HG03196 (cell line): ENCODE data around the gene DNASE1L1.
A peak's percentile ranks its signal among the peaks of the same experiment; 100 is the strongest.

Experiments used
- ATAC-seq: cut with Tn5 transposase; IDR thresholded peaks from one replicate; pipeline ENCODE4 v1.9.1; 2021; ENCODE audit not compliant: unreplicated experiment

The DNASE1L1 gene, protein sequence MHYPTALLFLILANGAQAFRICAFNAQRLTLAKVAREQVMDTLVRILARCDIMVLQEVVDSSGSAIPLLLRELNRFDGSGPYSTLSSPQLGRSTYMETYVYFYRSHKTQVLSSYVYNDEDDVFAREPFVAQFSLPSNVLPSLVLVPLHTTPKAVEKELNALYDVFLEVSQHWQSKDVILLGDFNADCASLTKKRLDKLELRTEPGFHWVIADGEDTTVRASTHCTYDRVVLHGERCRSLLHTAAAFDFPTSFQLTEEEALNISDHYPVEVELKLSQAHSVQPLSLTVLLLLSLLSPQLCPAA

DNA sequence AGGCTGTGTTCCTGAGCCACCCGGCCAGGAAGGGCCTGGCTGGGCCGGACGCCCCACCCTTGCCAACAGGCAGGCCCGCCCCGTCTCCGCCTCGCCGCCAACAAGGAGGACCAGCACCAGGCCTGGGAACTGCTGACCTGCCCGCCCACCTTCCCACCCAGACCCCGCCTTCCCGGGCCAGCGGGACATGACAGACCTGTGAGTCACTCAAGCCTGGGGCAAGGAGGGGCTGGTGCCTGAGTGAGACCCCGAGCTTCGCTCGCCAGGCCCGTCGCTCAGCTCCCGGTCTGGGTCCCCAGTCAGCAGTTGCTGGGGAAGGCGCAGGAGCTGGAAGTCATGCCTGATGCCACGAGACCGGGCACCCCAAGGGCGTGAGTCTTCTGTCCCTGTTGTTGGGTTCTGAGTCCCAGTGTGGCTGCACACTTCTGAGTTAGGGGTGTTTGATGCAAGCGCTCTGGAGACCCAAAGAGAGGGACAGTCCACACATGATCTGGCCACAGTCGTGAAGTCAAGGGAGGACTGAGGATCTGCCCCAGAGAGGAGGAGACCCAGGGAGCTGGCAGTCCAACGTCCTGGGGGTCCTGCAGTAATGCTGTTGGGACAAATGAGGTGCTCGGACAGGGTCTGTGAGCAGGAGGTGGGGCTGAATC, at the start of gene DNASE1L1:
DNASE1L1 (minus strand) TSS at position 33 of the 650 bp plus-strand sequence. CDS start 3,686 bp downstream, outside the sequence.
- ATAC-seq, result peak; percentile 44

DNA sequence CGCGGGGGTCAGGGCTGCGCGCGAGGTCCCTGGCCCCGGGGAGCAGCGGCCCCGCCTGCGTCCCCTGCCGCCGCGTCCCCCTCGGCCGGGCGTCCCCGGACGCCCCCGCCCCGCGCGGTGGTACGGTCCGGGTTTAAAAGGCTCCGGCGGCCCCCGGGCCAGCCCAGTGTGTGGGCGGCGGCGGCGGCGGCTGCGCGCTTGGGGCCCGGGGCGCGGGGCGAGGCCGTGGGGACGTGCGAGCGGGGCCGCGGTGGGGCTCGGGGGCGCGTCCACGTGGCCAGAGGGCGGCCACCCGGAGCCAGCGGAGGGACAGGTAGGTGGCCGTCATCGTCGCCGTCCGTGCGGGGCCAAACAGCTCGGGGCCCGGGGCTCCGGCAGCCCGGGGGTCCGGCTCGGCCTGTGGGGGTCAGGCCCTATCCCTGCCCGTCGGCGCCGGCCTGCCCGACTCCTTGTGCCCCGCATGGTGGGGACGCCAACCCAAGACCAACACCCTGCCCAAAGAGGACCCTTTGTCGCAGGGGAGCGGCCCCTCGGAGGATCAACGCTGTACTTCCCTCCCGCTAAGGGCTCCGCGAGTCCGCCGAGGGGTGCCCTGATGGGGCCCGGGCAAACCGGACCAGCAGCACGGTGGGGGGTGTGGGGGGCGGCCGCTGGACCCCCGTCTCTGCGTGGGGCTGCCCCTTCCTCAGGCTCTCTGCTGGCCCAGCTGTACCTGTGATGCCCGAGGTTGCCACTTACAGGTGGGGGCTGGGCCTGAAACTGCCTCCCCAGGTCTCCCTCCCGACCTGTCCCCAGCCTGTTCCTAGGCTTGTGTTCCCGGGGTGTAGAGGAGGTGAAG, 49.3 kb upstream of the DNASE1L1 start, which contains the start of gene PLXNA3:
PLXNA3 (plus strand) TSS at position 166 of the 838 bp plus-strand sequence. CDS start 1,903 bp downstream, outside the sequence.
- peak; percentile 37 for ATAC-seq

DNA sequence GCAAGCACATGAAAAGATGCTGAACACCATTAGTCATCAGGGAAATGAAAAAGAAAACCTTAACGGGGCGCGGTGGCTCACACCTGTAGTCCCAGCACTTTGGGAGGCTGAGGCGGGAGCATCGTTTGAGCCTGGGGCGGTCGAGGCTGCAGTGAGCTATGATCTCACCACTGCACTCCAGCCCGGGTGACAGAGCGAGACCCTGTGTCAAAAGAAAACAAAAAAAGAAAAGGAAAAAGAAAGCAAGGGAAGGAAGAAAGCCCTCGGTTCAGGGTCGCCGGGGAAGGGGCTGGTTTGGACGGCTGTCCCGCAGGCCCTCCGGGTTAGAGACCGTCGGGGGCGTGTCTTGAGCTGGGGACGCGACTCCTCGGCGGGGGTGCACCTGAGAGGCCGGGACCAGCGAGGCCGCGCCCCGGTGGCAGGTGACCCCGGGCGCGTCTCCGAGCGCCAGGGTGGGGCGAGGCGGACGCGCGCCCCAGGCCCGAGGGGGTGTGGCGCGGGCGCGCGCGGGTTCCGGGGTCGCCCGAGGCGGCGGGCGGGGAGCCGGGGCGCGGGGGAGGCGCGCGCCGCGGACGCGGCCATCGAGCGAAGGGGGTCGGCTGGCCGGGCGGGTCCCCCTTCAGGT, 48.5 kb upstream of the DNASE1L1 start:
- ATAC-seq, result peak; percentile 54

DNA sequence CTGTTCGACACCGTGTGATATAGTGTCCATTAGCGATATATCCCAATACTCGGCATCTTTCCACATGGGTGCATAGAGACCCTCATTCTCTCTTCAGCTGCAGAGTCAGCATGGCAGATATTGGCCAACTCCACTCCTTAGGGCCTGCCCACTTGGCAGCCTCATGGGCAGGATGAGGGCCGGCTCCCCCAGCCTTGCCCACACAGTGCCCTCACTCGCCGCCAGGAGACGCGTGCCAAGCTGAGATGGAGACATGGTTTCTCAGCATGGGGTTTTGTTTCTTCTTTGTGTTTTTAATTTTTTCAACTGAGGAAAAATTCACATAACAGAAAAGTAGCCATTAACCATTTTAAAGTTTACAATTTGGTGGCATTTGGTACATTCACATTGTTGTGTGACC, 43.8 kb upstream of the DNASE1L1 start:
- no peak for ATAC-seq

DNA sequence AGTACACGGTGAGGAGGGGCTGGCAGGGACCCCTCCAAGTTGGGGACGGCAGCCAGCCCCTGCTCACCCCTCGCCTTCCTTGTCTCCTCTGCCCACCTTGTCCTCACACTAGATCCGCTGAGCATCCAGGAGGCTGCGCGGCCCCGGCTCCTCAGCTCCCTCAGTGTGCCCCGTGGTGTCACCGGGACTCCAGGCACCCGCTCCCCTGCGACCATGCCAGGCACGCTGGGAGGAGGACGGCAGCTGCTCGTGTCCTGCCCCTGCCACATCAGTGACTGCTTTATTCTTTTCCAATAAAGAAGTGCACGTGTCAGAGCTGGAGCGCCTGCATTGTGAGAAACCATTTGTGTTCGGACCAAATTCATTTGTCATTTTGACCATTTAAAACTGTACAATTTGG, 41.3 kb upstream of the DNASE1L1 start:
- no peak for ATAC-seq

DNA sequence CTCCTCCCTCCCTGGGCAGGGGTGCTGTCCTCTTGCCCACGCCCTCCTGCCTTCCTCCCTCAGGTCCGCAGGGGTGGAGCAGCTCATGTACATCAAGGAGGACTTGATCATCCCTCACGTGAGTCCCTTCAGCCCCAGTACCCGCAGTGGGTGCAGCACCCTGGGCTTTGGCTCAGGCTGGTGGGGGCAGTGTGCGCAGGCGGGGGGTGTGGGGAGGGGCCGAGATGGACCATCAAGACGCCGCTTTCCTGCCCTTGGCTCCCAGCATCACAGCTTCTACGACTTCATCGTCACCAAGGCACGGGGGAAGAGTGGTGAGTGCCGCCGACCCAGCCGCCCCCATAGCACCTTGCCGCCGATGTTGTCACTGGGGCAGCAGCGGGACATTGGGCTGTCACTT, 40.6 kb upstream of the DNASE1L1 start:
- ATAC-seq, result no peak

DNA sequence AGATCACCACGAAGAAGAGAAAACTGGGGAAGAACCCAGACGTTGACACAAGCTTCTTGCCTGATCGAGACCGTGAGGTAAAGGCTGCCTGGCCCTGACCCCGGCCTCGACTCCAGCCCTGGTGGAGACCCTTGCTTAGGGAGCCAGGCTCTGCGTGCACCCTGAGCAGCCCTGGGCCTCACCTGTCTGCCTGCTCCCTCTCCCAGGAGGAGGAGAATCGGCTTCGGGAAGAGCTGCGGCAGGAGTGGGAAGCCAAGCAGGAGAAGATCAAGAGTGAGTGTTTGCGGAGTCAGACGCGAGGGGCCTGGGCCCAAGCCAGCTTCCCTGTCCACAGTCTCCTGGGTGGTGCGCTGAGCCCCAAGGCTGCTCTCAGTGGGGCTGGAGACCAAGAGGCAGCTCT, 39.4 kb upstream of the DNASE1L1 start:
- ATAC-seq, result no peak

DNA sequence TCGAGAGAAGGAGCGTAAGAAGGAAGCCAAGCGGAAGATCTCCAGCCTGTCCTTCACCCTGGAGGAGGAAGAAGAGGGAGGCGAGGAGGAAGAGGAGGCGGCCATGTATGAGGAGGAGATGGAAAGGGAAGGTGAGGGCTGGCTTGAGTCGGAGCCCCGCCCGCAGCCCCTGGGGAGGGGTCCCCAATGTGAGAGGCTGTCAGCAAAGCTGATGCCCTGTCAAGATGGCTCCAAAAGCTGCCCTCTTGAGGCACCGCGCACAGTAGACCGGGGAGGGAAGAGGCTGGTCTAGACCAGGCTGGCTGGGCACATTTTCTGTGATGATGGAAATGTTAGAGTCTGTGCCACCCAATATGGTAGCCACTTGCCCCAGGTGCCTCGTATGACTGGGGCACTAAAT, 37.4 kb upstream of the DNASE1L1 start:
- ATAC-seq, result no peak

DNA sequence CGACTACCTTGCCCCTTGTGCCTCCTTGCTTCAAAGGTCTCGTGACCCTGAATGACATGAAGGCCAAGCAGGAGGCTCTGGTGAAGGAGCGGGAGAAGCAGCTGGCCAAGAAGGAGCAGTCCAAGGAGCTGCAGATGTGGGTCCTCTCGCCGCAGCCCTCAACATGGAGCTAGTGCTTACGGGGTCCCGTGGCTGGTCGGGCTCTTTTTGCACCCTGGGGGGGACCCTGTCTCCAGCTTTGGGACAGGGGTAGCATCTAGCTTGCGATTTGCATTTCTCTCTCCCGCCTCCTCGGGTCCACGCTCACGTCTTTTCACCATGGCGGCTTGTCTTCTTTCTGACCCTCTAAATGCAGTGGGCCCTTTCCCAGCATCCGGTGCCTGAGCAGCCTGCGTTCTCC, 36.7 kb upstream of the DNASE1L1 start:
- ATAC-seq, result no peak

DNA sequence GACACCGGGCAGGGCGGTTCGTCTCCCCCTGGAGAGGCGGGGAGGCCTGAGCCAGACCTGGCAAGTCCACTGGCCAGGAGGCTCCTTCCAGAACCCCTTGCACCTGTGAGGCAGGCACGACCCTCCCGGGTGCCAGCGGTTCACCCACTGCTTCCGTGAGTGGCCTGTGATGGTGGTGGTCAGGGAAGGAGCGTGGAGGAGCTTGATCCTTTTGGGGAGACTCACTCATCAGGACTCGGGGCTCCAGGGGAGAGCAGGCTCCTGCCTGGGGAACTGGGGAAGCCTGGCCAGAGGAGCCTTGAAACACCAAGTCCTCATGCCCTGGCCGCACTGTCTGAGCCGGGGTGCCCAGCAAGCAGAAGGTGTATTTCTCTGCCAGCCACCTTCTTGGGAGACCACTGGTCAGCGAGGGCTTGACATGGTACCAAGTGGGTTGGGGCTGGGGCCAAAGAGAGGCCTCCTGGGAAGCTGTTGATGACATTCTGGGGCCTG, 35.7 kb upstream of the DNASE1L1 start:
- ATAC-seq, result no peak

DNA sequence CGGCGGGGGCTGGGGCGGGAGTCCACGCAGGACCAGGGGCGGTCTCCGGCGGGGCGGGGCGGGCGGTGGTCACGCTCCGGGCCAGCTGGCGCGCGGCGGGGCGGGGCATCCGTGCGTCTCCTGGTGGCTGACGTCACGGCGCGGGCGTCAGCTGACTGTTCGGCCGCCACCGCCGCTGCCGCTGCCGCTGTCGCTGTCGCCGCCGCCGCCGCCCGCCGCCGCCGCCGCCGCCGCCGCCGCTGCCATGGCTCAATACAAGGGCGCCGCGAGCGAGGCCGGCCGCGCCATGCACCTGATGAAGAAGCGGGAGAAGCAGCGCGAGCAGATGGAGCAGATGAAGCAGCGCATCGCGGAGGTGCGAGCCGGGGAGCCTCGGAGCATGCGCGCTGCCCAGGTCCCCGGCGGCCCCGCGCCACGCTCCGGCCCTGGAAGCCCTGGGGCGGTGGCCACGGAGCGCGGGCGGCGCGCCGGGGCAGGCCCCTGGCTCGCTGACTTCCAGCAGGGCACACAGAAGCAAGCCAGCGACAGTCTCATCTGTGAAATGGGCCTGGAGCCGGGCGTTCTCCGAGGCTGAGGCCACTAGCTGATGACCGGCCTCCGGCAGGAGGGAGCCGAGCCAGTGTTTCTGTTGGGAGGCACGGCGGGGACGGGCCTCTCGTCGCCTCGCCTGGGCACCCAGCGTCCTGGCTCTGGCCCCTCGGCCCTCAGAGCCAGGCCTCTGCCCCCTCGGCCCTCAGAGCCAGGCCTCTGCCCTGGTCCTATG, 35.1 kb upstream of the DNASE1L1 start, which contains the start of gene FAM50A:
FAM50A (plus strand) TSS at position 150 of the 763 bp plus-strand sequence; CDS start at position 245, 95 bp downstream.
- ATAC-seq, result peak; percentile 69

DNA sequence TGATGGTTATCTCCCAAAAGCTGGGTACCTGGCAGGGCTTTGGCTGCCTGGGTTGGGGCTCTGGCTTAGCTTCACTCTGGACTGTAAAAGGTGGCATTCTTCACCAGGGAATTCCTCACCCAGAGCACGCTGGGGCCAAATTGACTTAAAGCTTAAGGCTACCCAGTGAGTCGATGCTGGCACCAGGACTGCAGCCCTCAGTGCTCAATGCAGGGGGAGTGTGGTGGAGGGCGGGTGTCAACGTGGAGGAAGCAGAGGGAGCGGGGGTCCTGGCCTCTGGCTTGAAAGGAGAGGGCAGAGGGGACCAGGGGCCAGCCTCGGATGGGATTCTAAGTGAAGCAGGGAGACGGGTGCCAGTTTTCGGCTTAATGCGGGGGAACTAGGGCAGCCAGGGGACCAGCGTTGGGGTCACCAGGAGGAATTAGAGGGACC, 34.4 kb upstream of the DNASE1L1 start:
- ATAC-seq, result no peak

DNA sequence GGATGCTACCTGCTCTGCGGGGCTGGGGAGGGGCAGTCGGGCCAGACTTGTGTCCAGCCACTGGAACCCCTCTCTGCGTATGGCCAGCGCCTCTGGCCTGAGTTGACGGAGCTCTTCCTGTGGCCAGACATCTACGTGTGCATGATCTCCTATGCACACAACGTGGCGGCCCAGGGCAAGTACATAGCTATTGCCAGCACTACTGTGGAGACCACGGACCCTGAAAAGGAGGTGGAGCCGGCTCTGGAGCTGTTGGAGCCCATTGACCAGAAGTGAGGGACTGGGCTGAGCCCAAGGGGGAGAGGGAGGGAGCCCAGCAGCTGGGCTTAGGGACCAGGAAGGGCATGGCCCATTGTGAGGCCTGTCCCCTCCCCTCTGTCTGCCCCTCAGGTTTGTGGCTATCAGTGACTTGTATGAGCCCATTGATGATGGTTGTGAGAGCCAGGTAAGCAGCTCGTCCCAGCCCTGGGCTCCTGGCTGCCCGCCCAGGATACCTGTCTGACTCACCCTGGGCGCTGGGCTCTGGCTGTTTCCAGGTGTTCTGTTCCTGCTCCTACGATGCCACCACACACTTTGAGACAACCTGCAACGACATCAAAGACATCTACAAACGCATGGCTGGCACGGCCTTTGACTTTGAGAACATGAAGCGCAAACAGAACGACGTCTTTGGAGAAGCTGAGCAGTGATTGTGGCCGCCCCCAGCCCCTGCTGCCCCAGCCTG, 33.1 kb upstream of the DNASE1L1 start:
- no peak for ATAC-seq

DNA sequence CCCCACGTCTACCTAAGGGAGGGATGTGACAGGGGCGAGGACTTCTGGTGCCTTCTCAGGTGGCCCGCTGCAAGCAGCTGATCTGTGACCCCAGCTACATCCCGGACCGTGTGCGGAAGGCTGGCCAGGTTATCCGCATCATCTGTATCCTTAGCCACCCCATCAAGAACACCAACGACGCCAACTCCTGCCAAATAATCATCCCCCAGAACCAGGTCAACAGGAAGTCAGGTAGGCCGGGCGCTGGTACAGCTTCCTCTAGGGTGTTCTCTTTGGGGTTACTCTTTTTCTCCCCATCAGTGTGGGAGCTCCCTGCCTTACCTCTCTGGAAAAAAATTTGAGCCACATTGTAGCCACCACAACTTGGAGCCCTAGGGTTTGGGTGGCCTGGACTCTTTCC, 32.5 kb upstream of the DNASE1L1 start:
- no peak for ATAC-seq

DNA sequence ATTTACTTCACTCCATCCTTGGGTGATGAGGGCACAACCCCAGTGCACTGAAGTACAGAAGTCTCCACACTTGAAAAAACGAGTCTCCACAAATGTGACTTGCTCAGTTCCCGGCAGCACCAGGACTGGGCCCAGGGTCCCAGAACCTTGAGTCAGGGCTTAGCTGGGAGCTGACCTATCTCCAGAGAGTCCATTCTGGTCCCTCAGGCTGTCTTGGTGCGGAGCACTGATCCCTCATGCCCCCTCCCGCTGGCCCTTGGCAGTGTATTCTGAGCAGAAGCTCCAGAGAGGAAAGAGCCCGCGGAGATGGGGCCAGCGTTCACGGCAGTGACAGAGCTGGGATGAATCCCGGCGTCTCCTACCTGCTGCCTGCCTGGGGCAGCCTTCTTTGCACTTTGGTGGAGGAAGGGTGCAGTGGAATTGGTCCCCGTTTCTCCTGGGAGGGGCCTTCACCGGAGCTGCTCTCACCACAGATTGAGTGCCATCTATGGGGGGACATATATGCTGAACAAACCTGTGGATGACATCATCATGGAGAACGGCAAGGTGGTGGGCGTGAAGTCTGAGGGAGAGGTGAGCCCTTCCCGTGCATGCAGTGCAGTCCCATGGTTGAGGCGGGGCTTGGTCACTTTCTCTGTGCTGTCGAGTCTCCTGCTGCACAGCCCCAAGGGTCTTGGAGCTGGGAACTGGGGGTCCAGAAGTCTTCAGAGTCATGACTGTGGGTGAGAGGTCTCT, 31.7 kb upstream of the DNASE1L1 start:
- ATAC-seq, result no peak

DNA sequence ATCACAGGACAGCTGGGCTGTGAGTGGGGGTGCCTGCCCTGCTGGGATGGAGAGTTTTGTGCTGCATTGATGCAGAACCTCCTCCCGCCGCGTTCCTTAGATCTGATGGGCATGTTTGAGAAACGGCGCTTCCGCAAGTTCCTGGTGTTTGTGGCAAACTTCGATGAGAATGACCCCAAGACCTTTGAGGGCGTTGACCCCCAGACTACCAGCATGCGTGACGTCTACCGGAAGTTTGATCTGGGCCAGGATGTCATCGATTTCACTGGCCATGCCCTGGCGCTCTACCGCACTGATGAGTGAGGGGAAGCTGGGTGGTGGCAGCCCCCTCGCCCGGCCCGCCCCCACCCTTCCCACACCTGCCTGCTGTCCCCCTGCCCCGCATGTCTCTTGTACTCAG, 30.8 kb upstream of the DNASE1L1 start:
- ATAC-seq, result no peak

DNA sequence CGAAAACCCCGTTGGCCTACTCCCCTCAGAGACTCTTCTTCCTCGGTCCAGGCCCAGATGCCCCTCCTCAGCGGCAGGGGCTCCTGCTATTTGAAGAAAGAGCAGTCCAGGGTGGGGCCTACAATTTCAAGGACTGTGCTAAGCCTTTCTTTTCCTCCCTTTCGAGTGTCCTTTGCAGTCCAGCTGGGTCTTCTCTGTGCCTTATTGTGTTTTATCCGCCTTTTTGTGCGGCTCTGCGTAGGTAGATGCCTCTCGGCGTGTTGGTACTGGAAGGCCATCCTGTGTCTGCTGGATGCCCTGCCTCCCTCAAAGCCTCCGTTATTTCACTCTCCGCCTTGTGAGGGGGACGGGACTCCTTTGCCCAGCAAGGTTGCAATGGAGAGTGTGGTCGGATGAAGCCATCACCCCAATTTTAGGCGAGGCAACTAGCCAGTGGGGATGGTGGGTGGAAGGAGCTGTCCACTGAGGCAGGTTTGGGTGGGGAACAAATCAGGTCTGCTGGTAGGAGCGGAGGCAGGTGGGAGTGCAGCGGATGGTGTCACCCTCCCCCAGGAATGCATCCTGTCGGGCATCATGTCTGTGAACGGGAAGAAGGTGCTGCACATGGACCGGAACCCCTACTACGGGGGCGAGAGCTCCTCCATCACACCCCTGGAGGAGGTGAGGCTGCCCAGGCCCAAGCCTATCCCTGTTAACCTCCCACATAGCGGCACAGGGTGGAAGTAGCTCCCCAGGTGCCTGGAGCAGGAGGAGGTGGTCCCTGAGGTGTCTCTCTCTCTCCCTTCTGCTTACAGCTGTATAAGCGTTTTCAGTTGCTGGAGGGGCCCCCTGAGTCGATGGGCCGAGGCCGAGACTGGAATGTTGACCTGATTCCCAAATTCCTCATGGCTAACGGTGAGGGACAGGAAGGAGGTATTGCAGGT, 29.2 kb upstream of the DNASE1L1 start:
- no peak for ATAC-seq
